ENCODE measurements around the gene TGFBR2. TPM values are rescaled to one million over a fixed set of nuclear protein-coding genes. Genes with fewer than 3 reads are reported as not detected.

TGFBR2 gene
- polyA plus RNA-seq, 1 experiment: 61.0 TPM

DNA sequence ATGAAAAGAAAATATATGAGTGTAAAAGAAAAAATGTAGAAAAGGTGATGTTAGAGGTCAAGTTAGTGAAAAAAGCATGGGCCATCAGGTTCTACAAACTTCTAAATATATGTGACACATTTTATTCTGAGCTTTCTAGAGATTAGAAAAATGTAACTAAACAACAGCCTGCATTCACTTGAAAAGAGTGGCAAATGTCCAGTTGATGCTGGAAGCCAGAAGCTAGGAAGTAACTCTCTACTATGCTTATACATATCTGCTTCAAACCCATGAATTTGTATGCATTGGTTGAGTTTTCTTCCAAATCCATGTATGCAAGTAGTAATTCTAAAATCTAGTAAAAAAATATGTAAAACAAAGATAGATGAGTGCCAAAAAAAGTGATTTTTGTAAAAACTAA, 123.5 kb downstream of the TGFBR2 start:
- TF ChIP-seq, protein P1, sequence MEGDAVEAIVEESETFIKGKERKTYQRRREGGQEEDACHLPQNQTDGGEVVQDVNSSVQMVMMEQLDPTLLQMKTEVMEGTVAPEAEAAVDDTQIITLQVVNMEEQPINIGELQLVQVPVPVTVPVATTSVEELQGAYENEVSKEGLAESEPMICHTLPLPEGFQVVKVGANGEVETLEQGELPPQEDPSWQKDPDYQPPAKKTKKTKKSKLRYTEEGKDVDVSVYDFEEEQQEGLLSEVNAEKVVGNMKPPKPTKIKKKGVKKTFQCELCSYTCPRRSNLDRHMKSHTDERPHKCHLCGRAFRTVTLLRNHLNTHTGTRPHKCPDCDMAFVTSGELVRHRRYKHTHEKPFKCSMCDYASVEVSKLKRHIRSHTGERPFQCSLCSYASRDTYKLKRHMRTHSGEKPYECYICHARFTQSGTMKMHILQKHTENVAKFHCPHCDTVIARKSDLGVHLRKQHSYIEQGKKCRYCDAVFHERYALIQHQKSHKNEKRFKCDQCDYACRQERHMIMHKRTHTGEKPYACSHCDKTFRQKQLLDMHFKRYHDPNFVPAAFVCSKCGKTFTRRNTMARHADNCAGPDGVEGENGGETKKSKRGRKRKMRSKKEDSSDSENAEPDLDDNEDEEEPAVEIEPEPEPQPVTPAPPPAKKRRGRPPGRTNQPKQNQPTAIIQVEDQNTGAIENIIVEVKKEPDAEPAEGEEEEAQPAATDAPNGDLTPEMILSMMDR (IDR thresholded peaks at IDR 0.05; ENCODE audit: insufficient read depth, low read depth, low read length): no peak
- H3K36me3 ChIP-seq (ENCODE audit: control insufficient read depth, insufficient read depth, low read length): no peaks in the 10 kb centered on the region
- POLR2A ChIA-PET: no interaction called here
- H3K4me3 ChIP-seq (ENCODE audit: low read depth, low read length): no peak overlapping the region
- CTCF ChIA-PET: no interaction called here
- DNase-seq (ENCODE audit: low read depth): no peak
- H3K27me3 ChIP-seq (ENCODE audit: control insufficient read depth, insufficient read depth, low read length): no peaks in the 10 kb centered on the region

DNA sequence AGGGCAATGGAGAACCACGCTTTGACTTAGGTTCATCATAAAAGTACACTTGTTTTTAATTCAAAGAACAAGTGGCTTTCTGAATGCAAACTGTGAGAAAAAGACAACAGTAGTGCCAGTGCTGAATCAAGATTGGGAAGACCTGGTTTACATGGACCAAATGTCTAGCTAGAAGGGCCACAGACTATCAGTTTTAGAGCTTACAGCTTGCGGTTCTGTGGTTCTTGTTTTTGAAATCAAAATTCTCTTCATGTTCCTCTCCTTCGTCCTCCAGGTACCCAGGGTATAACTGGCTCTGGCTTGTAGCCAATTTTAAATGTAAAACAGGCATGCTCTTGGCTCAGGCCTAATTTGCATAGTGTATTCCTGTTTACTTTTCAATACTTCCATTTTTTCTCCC, 124.6 kb downstream of the TGFBR2 start:
- ChIA-PET POLR2A (no interaction called here), CTCF (no interaction called here)
- no peak for DNase-seq (ENCODE audit: low read depth)
- Histone ChIP-seq H3K4me3 (ENCODE audit: low read depth, low read length) (no peak overlapping the region), H3K27me3 (ENCODE audit: control insufficient read depth, insufficient read depth, low read length) (no peaks in the 10 kb centered on the region), H3K36me3 (ENCODE audit: control insufficient read depth, insufficient read depth, low read length) (no peaks in the 10 kb centered on the region)
- TF ChIP-seq, protein P1 (IDR thresholded peaks at IDR 0.05; ENCODE audit: insufficient read depth, low read depth, low read length): no peak

DNA sequence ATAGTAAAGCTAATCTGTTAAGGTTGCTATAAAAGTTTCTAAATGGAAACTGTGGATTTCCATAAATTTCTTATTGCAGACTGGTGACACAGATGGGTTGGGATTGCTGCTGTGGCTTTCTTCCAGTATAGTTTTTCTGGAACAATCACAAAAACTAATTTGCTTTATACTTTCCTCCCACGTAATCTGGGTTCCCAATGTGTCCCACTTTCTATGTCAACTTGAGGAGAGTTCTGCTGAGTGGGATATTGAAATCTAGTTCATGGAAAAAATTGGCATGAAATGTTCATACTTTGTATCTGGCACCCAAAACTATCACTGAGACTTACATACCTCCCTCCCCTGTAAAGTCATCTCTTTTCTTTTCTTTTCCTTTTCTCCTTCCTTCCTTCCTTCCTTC, 126.8 kb downstream of the TGFBR2 start:
- no peak for DNase-seq (ENCODE audit: low read depth)
- CTCF ChIA-PET: no interaction called here
- POLR2A ChIA-PET: no interaction called here

DNA sequence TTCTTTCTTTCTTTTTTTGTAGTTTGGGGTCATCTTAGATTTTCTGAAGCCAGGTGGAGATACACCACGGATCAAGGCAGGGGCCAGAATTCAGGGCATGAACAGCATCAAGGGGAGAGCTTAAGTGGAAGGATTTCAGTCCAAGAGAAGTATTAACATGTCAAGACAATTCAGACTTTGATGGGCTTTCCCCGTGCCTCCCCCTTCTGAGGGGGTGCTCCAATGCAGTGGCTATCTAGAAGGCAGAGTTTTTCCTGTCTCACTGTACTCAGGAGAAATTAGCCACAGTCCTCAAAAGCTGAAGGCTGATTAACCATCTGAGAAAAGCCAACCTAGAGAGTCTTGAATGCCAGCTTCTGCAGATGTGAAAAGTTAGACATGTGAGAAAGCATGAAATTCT, 127.3 kb downstream of the TGFBR2 start:
- POLR2A ChIA-PET: no interaction called here
- Histone ChIP-seq H3K4me3 (ENCODE audit: low read depth, low read length) (no peak overlapping the region), H3K36me3 (ENCODE audit: control insufficient read depth, insufficient read depth, low read length) (no peaks in the 10 kb centered on the region), H3K27me3 (ENCODE audit: control insufficient read depth, insufficient read depth, low read length) (no peaks in the 10 kb centered on the region)
- no peak for DNase-seq (ENCODE audit: low read depth)
- TF ChIP-seq, protein P1 (IDR thresholded peaks at IDR 0.05; ENCODE audit: insufficient read depth, low read depth, low read length): no peak
- CTCF ChIA-PET: interaction anchor here (0.5 to 1.3 kb wide), 2 partner anchors 163 to 691 kb away, joined by 3 read pairs; no protein-coding TSS in a partner anchor

More for the DNA sequence above, 126.8 kb downstream of the TGFBR2 start:
- H3K4me3 ChIP-seq (ENCODE audit: low read depth, low read length): no peak overlapping the region
- H3K36me3 ChIP-seq (ENCODE audit: control insufficient read depth, insufficient read depth, low read length): no peaks in the 10 kb centered on the region
- no peaks in the 10 kb centered on the region for H3K27me3 ChIP-seq (ENCODE audit: control insufficient read depth, insufficient read depth, low read length)
- TF ChIP-seq, protein P1 (IDR thresholded peaks at IDR 0.05; ENCODE audit: insufficient read depth, low read depth, low read length): no peak

DNA sequence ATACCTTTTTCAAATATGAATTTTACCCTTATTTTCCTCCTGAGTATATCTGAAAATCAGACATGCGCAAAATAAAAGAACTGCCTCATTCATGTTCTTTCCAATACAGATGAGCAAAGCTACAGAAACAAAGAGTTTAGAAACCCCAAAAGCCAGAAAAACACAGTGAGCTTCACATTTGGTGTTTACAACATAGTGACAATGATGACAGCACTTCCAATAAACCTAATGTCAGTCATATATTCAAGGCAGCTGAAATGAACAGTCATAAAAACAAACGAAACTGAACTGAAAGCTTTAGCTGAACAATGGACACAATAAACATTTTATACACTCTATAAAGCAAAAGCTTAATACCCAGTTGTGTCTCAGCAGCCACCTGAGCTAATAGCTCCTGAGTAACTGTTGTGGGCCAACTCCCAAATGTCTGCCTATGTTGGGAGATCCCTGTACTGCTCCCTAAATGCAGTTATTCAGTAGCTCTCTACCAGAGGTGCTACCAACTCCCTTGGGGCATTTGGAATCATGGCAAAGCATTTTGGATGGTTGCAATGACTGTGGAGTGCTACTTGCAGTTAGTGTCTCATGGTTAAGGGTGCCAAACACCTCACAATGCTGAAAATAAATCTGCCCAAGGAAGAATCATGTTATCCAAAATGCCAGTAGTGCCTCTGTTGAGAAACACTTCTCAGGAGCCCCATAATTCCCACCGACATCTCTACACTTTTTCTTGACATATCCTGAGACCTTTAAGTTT, 131.5 kb downstream of the TGFBR2 start:
- DNase-seq (ENCODE audit: low read depth): no peak
- Histone ChIP-seq H3K4me3 (ENCODE audit: low read depth, low read length) (no peak overlapping the region), H3K36me3 (ENCODE audit: control insufficient read depth, insufficient read depth, low read length) (no peaks in the 10 kb centered on the region), H3K27me3 (ENCODE audit: control insufficient read depth, insufficient read depth, low read length) (no peaks in the 10 kb centered on the region)
- ChIA-PET POLR2A (no interaction called here), CTCF (interaction anchor here (1.2 kb wide), 1 partner anchor 696 kb away, joined by 4 read pairs; no protein-coding TSS in a partner anchor)
- TF ChIP-seq, protein P1 (IDR thresholded peaks at IDR 0.05; ENCODE audit: insufficient read depth, low read depth, low read length): no peak

Data from BJ (cell line).